HG03565 (cell line): ENCODE data around the gene OR2M2.

Experiments used
- ATAC-seq: cut with Tn5 transposase; IDR thresholded peaks from one replicate; pipeline ENCODE4 v1.9.1; 2021; ENCODE audit warnings: mild to moderate bottlenecking, moderate library complexity; ENCODE audit not compliant: unreplicated experiment

The OR2M2 gene

GRCh38 chr1:248174521-248174920 lies at the start of gene OR2M2:
TSS of gene OR2M2 (plus strand) at chr1:248174821. CDS start at chr1:248179986, 5,165 bp downstream.
- no peak for ATAC-seq

GRCh38 chr1:248127653-248128052 lies 47.0 kb upstream of the OR2M2 start:
- no peak for ATAC-seq

GRCh38 chr1:248136811-248137210 lies 37.8 kb upstream of the OR2M2 start:
- ATAC-seq = no peak

GRCh38 chr1:248140846-248141245 lies 33.8 kb upstream of the OR2M2 start:
- ATAC-seq = no peak

GRCh38 chr1:248143311-248143710 lies 31.3 kb upstream of the OR2M2 start:
- no peak for ATAC-seq

- ATAC-seq = no peak
Measured at GRCh38 chr1:248144513-248145198, 30.0 kb upstream of the OR2M2 start, which contains the start of gene OR2M5. TSS of gene OR2M5 (plus strand) at chr1:248145148. CDS start at chr1:248145148, 0 bp downstream.

GRCh38 chr1:248152056-248152827 lies 22.4 kb upstream of the OR2M2 start:
- no peak for ATAC-seq

GRCh38 chr1:248155927-248156326 lies 18.7 kb upstream of the OR2M2 start:
- ATAC-seq = no peak

GRCh38 chr1:248158758-248159157 lies 15.9 kb upstream of the OR2M2 start:
- no peak for ATAC-seq

- ATAC-seq = no peak
Measured at GRCh38 chr1:248164031-248164430, 10.6 kb upstream of the OR2M2 start.

GRCh38 chr1:248165186-248165585 lies 9.4 kb upstream of the OR2M2 start:
- no peak for ATAC-seq

GRCh38 chr1:248183996-248184395 lies 9.4 kb downstream of the OR2M2 start:
- no peak for ATAC-seq

GRCh38 chr1:248187363-248187762 lies 12.7 kb downstream of the OR2M2 start:
- no peak for ATAC-seq

- ATAC-seq = no peak
Measured at GRCh38 chr1:248189026-248189425, 14.4 kb downstream of the OR2M2 start.

GRCh38 chr1:248194117-248194516 lies 19.5 kb downstream of the OR2M2 start:
- ATAC-seq = no peak

GRCh38 chr1:248196965-248197364 lies 22.3 kb downstream of the OR2M2 start, which contains the start of gene OR2M3:
TSS of gene OR2M3 (plus strand) at chr1:248197265. CDS start at chr1:248203068, 5,803 bp downstream.
- ATAC-seq = no peak

- ATAC-seq = no peak
Measured at GRCh38 chr1:248215880-248216279, 41.3 kb downstream of the OR2M2 start.

GRCh38 chr1:248225537-248225936 lies 50.9 kb downstream of the OR2M2 start:
- no peak for ATAC-seq

- ATAC-seq = no peak
Measured at GRCh38 chr1:248229360-248229908, 54.8 kb downstream of the OR2M2 start.
